Right cardiac atrium (tissue), 5 donors: ENCODE measurements around the gene NIT1. TPM values are rescaled to one million over a fixed set of nuclear protein-coding genes. Genes with fewer than 3 reads are reported as not detected.

Source experiments
- ATAC-seq, 2 donors: fragments of 200-7000 bp; cut with Tn5 transposase; one replicate each; pipeline versions ENCODE4 v1.8.0 to v1.9.1; 2020; ENCODE audit warnings: moderate library complexity in 2 of 2, mild to moderate bottlenecking in 1 of 2
- DNase-seq, 3 donors: peaks; one replicate each; pipeline ENCODE4 v3.0.0-alpha.2; 2020
- H3K27ac ChIP-seq: one replicate; pipeline ENCODE4 v1.5.1; 2013; ENCODE audit warnings: mild to moderate bottlenecking, low read length, control low read depth, moderate library complexity
- H3K27me3 ChIP-seq: one replicate; pipeline ENCODE4 v1.6.1; 2013; ENCODE audit not compliant: control insufficient read depth, insufficient read depth
- H3K4me1 ChIP-seq: one replicate; pipeline ENCODE4 v1.6.1; 2013; ENCODE audit warnings: low read length; ENCODE audit not compliant: control insufficient read depth, insufficient read depth
- H3K4me3 ChIP-seq: one replicate; pipeline ENCODE4 v1.5.1; 2013; ENCODE audit warnings: low read length, control low read depth
- H3K9me3 ChIP-seq: one replicate; pipeline ENCODE4 v1.6.1; 2013; ENCODE audit warnings: low read length; ENCODE audit not compliant: control insufficient read depth
- WGBS: extraction: QIAGEN DNeasy Blood & Tissue Kit; methylation state at CpG from one replicate; pipeline ENCODE4 v1.1.7; 2013; 5-methylcytosine and 5-hydroxymethylcytosine counted together
- intact Hi-C, 4 donors: fragments of 100-400 bp; cut with DNase I; formaldehyde crosslinking; loops; one replicate each; pipeline versions ENCODE4 v1.11.0 to v1.14.0; 2022 to 2023
- polyA plus RNA-seq: library from polyadenylated mRNA; stranded (reverse); fragments of 200-250 nt; gene quantifications from one replicate; pipeline ENCODE4 v1.2.3, GENCODE V29; 2013
- total RNA-seq, 4 donors: library from RNA; stranded (reverse); fragmentation: NEBNext Ultra II Directional; extraction: Animal tissue kit (Norgen Biotek cat#: 25700); gene quantifications; one replicate each; pipeline ENCODE4 v1.2.1, GENCODE V29; 2021
- donor health status: healthy with polysubstance abuse.
- donor health status: DM: no; HTN: yes; CAD: no.
- donor health status: DM: no; HTN: no; CAD: no.
- donor health status: DM: no; HTN: yes; CAD: no; lungs with severe emphysema.
- donor health status: DM: yes; HTN: yes; CAD: no.

The NIT1 gene
- total and polyA plus RNA-seq, 5 donors, result 28.0 to 33.5 (median 29.7) TPM

DNA sequence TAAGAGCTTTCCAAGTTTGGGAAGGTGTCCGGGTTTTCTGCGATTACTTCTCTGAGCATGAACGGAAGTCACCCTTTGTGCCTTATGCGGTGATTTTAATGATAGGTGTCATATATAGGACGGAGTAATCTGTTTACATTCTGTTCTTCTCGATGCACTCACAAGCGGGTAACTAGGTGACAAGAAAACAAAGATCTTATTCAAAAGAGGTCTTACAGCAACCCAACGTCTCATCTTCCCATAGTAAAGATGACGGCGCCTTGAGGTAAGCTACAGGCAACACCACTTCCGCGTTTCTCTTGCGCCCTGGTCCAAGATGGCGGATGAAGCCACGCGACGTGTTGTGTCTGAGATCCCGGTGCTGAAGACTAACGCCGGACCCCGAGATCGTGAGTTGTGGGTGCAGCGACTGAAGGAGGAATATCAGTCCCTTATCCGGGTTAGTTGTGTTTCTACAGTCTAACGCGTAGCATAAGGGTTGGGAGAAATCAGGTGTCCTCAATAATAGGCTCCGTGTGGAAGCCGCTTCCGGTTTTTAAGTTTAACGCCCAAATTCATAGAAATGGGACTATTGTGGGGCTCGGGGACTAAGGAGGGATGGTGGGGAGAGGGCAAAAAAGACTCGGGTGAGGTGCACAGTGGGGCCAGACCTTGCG lies 35.9 kb downstream of the NIT1 start, which contains the start of gene UFC1:
UFC1 (plus strand) TSS at position 297 of the 656 bp plus-strand sequence; CDS start at position 317, 20 bp downstream.
- no peaks in the 10 kb centered on the region for H3K9me3 ChIP-seq
- peak within 1 kb of the TSS; percentile 97 for H3K27ac ChIP-seq
- intact Hi-C loops, result no loop called here
- under 1% methylated on average over 33 of the region's 33 CpGs for WGBS
- peaks cover 2% of the 10 kb centered on the region for H3K4me1 ChIP-seq
- H3K27me3 ChIP-seq, result no peaks in the 10 kb centered on the region
- DNase-seq (peak; percentile 80 to 91 (median 88)), ATAC-seq (peak; percentile 91 to 93)
- peak within 1 kb of the TSS; percentile 93 for H3K4me3 ChIP-seq

DNA sequence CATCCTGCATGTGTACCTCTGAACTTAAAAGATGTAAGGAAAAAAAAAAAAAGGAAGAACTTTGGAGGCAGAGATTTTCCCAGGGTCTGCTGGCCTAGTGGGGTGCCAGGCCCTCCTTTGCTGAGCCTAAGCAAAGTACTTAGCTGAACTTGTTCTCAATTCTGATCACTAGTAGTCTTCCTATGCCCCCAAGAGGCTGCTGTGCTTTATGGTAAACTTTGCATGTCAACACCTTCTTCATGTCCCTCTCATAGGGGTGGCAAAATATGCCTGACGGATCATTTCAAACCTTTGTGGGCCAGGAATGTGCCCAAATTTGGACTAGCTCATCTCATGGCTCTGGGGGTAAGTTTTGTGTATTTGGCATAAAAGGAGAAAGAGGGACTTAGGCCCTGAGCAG lies 40.0 kb downstream of the NIT1 start:
- no peak for ATAC-seq
- 82% methylated on average over 1 of the region's 1 CpG for WGBS

DNA sequence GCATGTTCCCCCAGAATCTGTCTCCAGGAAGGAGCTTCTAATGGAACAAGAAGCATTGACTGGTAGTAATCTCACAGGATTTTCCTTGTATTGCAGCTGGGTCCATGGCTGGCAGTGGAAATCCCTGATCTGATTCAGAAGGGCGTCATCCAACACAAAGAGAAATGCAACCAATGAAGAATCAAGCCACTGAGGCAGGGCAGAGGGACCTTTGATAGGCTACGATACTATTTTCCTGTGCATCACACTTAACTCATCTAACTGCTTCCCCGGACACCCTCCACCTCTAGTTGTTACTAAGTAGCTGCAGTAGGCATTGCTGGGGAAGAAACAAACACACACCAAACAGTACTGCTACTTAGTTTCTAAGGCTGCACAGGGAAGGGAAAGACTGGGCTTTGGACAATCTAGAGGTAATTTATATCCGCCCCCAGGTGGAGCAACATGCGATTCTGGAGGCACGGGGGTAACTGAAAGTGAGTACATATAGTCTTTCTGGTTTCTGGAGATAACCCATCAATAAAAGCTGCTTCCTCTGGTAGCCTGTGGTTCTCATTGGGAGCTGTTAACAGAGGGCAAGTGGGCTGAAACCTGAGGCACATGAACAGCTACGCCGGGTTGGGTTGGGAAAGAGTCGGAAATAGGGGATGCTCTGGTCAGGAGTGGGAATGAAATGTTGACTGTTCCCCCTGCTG lies 40.6 kb downstream of the NIT1 start:
- H3K4me1 ChIP-seq, result peaks cover 4% of the 10 kb centered on the region
- H3K9me3 ChIP-seq, result no peaks in the 10 kb centered on the region
- intact Hi-C loops, result no loop called here
- DNase-seq (no peak), ATAC-seq (no peak)
- peak overlapping the region; percentile 68 for H3K27ac ChIP-seq
- WGBS, result 78% methylated on average over 9 of the region's 9 CpGs
- H3K27me3 ChIP-seq, result no peaks in the 10 kb centered on the region
- no peak overlapping the region for H3K4me3 ChIP-seq

More for the DNA sequence above, 40.0 kb downstream of the NIT1 start:
- peaks cover 4% of the 10 kb centered on the region for H3K4me1 ChIP-seq
- H3K27me3 ChIP-seq, result no peaks in the 10 kb centered on the region
- H3K27ac ChIP-seq, result no peak overlapping the region
- DNase-seq, result no peak
- H3K9me3 ChIP-seq, result no peaks in the 10 kb centered on the region
- intact Hi-C loops, result no loop called here
- H3K4me3 ChIP-seq, result no peak overlapping the region

DNA sequence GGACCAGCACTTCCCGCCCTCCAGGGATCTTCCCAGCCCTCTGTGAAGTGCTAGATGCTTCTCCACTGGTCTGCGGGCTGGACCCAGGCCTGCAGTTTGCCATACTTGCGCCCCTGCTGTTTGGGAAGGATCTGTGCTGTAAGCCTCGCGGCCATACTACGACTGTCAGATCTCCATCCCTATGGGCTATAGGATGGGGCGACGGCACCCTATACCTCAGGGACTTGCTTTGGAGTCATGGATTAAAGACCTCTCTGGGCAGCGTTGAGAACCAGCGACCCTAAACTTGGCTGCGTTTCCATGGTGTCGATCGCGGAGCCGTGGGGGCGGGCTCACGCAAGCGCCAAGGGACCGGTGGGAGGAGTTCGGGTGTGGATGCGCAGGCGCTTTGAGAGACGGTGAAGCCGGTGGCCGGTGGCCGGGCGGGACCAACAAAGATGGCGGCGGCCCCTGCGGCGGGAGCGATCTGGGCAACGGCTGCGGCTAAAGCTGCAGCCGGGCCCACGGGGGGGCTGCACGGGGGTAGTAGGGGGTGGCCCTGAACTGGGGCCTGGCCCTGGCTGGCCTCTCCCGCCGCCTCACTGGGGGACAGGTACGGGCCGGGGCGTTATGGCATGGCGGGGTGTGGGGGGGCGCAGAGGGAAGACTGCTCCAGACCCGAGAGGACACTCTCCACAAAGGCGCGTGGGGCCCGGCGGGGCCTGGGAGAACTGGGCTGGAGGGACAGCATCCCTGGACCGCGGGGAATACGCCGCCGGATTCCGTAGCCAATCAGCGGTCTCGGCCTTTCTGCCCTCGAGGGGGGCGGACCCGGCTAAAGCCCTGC lies 41.4 kb downstream of the NIT1 start, which contains the start of gene USP21:
USP21 (plus strand) TSS at position 414 of the 826 bp plus-strand sequence. CDS start 1,141 bp downstream, outside the sequence.
- H3K4me3 ChIP-seq, result peak within 1 kb of the TSS; percentile 92
- peaks cover 4% of the 10 kb centered on the region for H3K4me1 ChIP-seq
- ATAC-seq, result peak; percentile 95
- no peaks in the 10 kb centered on the region for H3K27me3 ChIP-seq
- peak; percentile 94 to 98 (median 97) for DNase-seq
- intact Hi-C loops, result no loop called here
- H3K9me3 ChIP-seq, result no peaks in the 10 kb centered on the region
- 1% methylated on average over 60 of the region's 60 CpGs for WGBS
- peak within 1 kb of the TSS; percentile 75 for H3K27ac ChIP-seq

GRCh38 chr1:161159913-161160243 lies 42.0 kb downstream of the NIT1 start:
- Histone ChIP-seq H3K27me3 (no peaks in the 10 kb centered on the region), H3K4me1 (peaks cover 2% of the 10 kb centered on the region), H3K9me3 (no peaks in the 10 kb centered on the region), H3K27ac (peak overlapping the region; percentile 75), H3K4me3 (peak overlapping the region; percentile 92)
- DNase-seq, result no peak
- ATAC-seq, result no peak
- WGBS, result 5% methylated on average over 11 of the region's 11 CpGs
- intact Hi-C loops, result no loop called here

GRCh38 chr1:161160671-161161145 lies 42.8 kb downstream of the NIT1 start:
- Histone ChIP-seq H3K9me3 (no peaks in the 10 kb centered on the region), H3K27me3 (no peaks in the 10 kb centered on the region), H3K27ac (no peak overlapping the region), H3K4me1 (peaks cover 3% of the 10 kb centered on the region), H3K4me3 (no peak overlapping the region)
- WGBS, result 93% methylated on average over 22 of the region's 22 CpGs
- intact Hi-C loops, result no loop called here
- no peak for DNase-seq
- ATAC-seq, result no peak

DNA sequence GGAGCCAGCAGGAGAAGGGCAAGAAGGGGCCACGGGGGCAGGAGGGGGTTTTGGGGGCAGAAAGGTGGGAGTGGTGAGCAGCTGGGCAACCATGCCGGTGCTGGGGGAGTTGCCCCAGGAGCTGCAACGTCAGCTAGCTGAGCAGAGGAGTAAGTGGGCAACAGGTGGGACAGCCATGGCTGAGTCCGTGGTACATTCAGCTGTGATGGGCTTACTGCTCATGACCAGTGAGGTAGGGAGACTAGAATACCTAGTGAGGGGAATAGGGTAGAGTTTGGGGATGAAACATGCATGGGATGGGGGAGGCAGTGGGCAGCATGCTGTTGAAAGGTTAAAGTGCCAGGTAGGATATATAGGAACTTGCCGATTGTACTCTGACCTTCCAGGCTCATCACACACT lies 43.7 kb downstream of the NIT1 start:
- Histone ChIP-seq H3K4me1 (peaks cover 3% of the 10 kb centered on the region), H3K4me3 (no peak overlapping the region), H3K27ac (no peak overlapping the region), H3K27me3 (no peaks in the 10 kb centered on the region), H3K9me3 (no peaks in the 10 kb centered on the region)
- intact Hi-C loops, result no loop called here
- ATAC-seq (no peak), DNase-seq (no peak)
- WGBS, result 82% methylated on average over 5 of the region's 5 CpGs

- intact Hi-C loops, result no loop called here
Observed at GRCh38 chr1:161162052-161162451, 44.1 kb downstream of the NIT1 start.

GRCh38 chr1:161162806-161163205 lies 44.9 kb downstream of the NIT1 start:
- no peak overlapping the region for H3K4me3 ChIP-seq
- H3K4me1 ChIP-seq, result peaks cover 6% of the 10 kb centered on the region
- no peak overlapping the region for H3K27ac ChIP-seq
- WGBS, result 92% methylated on average over 10 of the region's 10 CpGs
- no peaks in the 10 kb centered on the region for H3K27me3 ChIP-seq
- no peaks in the 10 kb centered on the region for H3K9me3 ChIP-seq
- DNase-seq, result no peak
- intact Hi-C loops, result no loop called here
- no peak for ATAC-seq

More at GRCh38 chr1:161162052-161162451, 44.1 kb downstream of the NIT1 start:
- no peak overlapping the region for H3K27ac ChIP-seq
- peaks cover 3% of the 10 kb centered on the region for H3K4me1 ChIP-seq
- H3K9me3 ChIP-seq, result no peaks in the 10 kb centered on the region
- H3K27me3 ChIP-seq, result no peaks in the 10 kb centered on the region
- no peak for ATAC-seq
- no peak for DNase-seq
- WGBS, result 57% methylated on average over 7 of the region's 7 CpGs
- no peak overlapping the region for H3K4me3 ChIP-seq

- intact Hi-C loops, result no loop called here
- H3K27ac ChIP-seq, result no peak overlapping the region
- DNase-seq, result peak in 1 of 3 donors; percentile 43
- H3K4me3 ChIP-seq, result no peak overlapping the region
- H3K27me3 ChIP-seq, result no peaks in the 10 kb centered on the region
- no peak for ATAC-seq
- no peaks in the 10 kb centered on the region for H3K9me3 ChIP-seq
- H3K4me1 ChIP-seq, result peaks cover 6% of the 10 kb centered on the region
- 90% methylated on average over 5 of the region's 5 CpGs for WGBS
Observed at GRCh38 chr1:161163793-161164192, 45.9 kb downstream of the NIT1 start.
